WTC11 (cell line): Measurements from ENCODE around the gene MUC12. TPM values are rescaled to one million over a fixed set of nuclear protein-coding genes. Genes with fewer than 3 reads are reported as not detected.

Experiments
- ATAC-seq: fragments of 200-7000 bp; cut with Tn5 transposase; 2 replicates; pipeline ENCODE4 v1.10.0; 2021; ENCODE audit warnings: mild to moderate bottlenecking, moderate library complexity
- CTCF ChIA-PET: fragments of 300-600 bp; sonication (Branson Sonifier 250); formaldehyde crosslinking; loops from one replicate; lab custom pipeline; 2021; ENCODE audit warnings: antibody characterized with exemption; lab: Charles Lee
- POLR2A ChIA-PET: fragments of 350-600 bp; sonication (Branson Sonifier 250); formaldehyde crosslinking; loops from one replicate; lab custom pipeline; 2021; ENCODE audit warnings: antibody characterized with exemption; lab: Charles Lee
- DNase-seq: peaks from one replicate; pipeline ENCODE4 v3.0.0; 2021; ENCODE audit warnings: low spot score
- H3K27ac Mint-ChIP-seq: 2 replicates; pipeline ENCODE4 v1.8.0; 2021; ENCODE audit warnings: mixed read lengths
- H3K27me3 Mint-ChIP-seq: 2 replicates; pipeline ENCODE4 v1.8.0; 2021; ENCODE audit warnings: low read depth, mild to moderate bottlenecking, moderate library complexity, mixed read lengths
- H3K36me3 Mint-ChIP-seq: 2 replicates; pipeline ENCODE4 v1.8.0; 2021; ENCODE audit warnings: mixed read lengths
- H3K4me1 Mint-ChIP-seq: 2 replicates; pipeline ENCODE4 v1.8.0; 2022; ENCODE audit warnings: mixed read lengths
- H3K4me3 Mint-ChIP-seq: 2 replicates; pipeline ENCODE4 v1.8.0; 2021; ENCODE audit warnings: mild to moderate bottlenecking, moderate library complexity, mixed read lengths
- H3K9me3 Mint-ChIP-seq: 2 replicates; pipeline ENCODE4 v1.8.0; 2021; ENCODE audit warnings: mixed read lengths
- CREM ChIP-seq: sonication (generic); formaldehyde crosslinking; IDR thresholded peaks from 2 replicates; pipeline ENCODE4 v1.8.1; 2022; ENCODE audit warnings: mild to moderate bottlenecking, missing genetic modification reagents, moderate library complexity
- E2F4 ChIP-seq: sonication (generic); formaldehyde crosslinking; IDR thresholded peaks from 2 replicates; pipeline ENCODE4 v1.8.1; 2022; ENCODE audit warnings: low read depth, mild to moderate bottlenecking, moderate library complexity, missing genetic modification reagents, borderline replicate concordance
- EMX1 ChIP-seq: fragments of 250-450 bp; sonication (Bioruptor Pico); IDR thresholded peaks from 2 replicates; pipeline ENCODE4 v1.8.0; 2021; ENCODE audit warnings: mild to moderate bottlenecking
- ESRRA ChIP-seq: sonication (generic); formaldehyde crosslinking; IDR thresholded peaks from 2 replicates; pipeline ENCODE4 v1.8.1; 2022; ENCODE audit warnings: mild to moderate bottlenecking, missing genetic modification reagents, borderline replicate concordance
- GABPB1 ChIP-seq: sonication (generic); formaldehyde crosslinking; IDR thresholded peaks from 2 replicates; pipeline ENCODE4 v1.8.1; 2023; ENCODE audit warnings: mild to moderate bottlenecking, missing genetic modification reagents
- JAZF1 ChIP-seq: fragments of 250-450 bp; sonication (Bioruptor Pico); IDR thresholded peaks from 2 replicates; pipeline ENCODE4 v1.9.0; 2021; ENCODE audit warnings: moderate library complexity, mild to moderate bottlenecking, inconsistent platforms
- MLX ChIP-seq: sonication (generic); formaldehyde crosslinking; IDR thresholded peaks from 2 replicates; pipeline ENCODE4 v1.8.1; 2023; ENCODE audit warnings: mild to moderate bottlenecking, missing genetic modification reagents, moderate library complexity
- MYBL2 ChIP-seq: sonication (generic); formaldehyde crosslinking; IDR thresholded peaks from 2 replicates; pipeline ENCODE4 v1.8.1; 2023; ENCODE audit warnings: mild to moderate bottlenecking, moderate library complexity, missing genetic modification reagents
- PRDM15 ChIP-seq: sonication (generic); formaldehyde crosslinking; IDR thresholded peaks from 2 replicates; pipeline ENCODE4 v1.8.0; 2022; ENCODE audit warnings: missing genetic modification reagents
- SMAD4 ChIP-seq: sonication (generic); formaldehyde crosslinking; IDR thresholded peaks from 2 replicates; pipeline ENCODE4 v1.8.0; 2022; ENCODE audit warnings: mild to moderate bottlenecking, missing genetic modification reagents
- SP1 ChIP-seq: sonication (generic); formaldehyde crosslinking; conservative IDR thresholded peaks from 2 replicates; pipeline ENCODE4 v1.8.1; 2022; ENCODE audit warnings: missing genetic modification reagents
- TEAD4 ChIP-seq: sonication (generic); formaldehyde crosslinking; IDR thresholded peaks from 2 replicates; pipeline ENCODE4 v1.8.0; 2022; ENCODE audit warnings: mild to moderate bottlenecking, missing genetic modification reagents
- ZBTB43 ChIP-seq: sonication (generic); formaldehyde crosslinking; IDR thresholded peaks from 2 replicates; pipeline ENCODE4 v1.8.1; 2023; ENCODE audit warnings: mild to moderate bottlenecking, missing genetic modification reagents
- total RNA-seq: library from RNA; stranded (reverse); gene quantifications from 3 replicates; pipeline ENCODE4 v1.2.3, GENCODE V29; 2021
- TF ChIP-seq, protein P1 (sequence below): fragments of 250-450 bp; sonication (Bioruptor Pico); conservative IDR thresholded peaks from 2 replicates; pipeline ENCODE4 v1.9.0; 2021; ENCODE audit warnings: mild to moderate bottlenecking
- TF ChIP-seq, protein P2 (sequence below): sonication (generic); formaldehyde crosslinking; IDR thresholded peaks from 2 replicates; pipeline ENCODE4 v1.8.0; 2023; ENCODE audit warnings: missing genetic modification reagents, mild to moderate bottlenecking, borderline replicate concordance
- TF ChIP-seq, protein P3 (sequence below): sonication (generic); formaldehyde crosslinking; conservative IDR thresholded peaks from 2 replicates; pipeline ENCODE4 v1.8.1; 2022; ENCODE audit warnings: mild to moderate bottlenecking, missing genetic modification reagents
- TF ChIP-seq, protein P4 (sequence below): sonication (generic); formaldehyde crosslinking; IDR thresholded peaks from 2 replicates; pipeline ENCODE4 v1.8.1; 2022; ENCODE audit warnings: mild to moderate bottlenecking, moderate library complexity, missing genetic modification reagents
- TF ChIP-seq, protein P5 (sequence below): fragments of 250-450 bp; sonication (Bioruptor Pico); IDR thresholded peaks from 2 replicates; pipeline ENCODE4 v1.9.0; 2021; ENCODE audit warnings: moderate library complexity, mild to moderate bottlenecking, inconsistent platforms, borderline replicate concordance

MUC12 gene
- total RNA-seq, 1 experiment from 2014 or later, result 5.7 TPM

DNA sequence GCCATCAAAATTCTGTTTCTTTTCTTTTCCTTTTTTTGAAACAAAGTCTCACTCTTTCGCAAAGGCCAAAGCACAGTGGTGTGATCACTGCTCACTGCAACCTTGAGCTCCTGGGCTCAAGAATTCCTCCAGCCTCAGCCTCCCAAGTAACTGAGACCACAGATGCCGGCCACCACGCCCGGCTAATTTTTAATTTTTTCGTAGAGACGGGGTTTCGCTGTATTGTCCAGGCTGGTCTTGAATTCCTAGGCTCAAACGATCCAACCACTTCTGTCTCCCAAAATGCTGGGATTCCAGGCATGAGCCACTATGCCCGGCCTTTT, 90.2 kb downstream of the MUC12 start:
- ChIA-PET CTCF (interaction anchor here (0.7 to 3.0 kb wide), 7 partner anchors 18 to 207 kb away, joined by 3 to 23 read pairs (median 5); partner anchors contain the start of genes ACHE and SLC12A9), POLR2A (interaction anchor here (0.7 kb wide), 2 partner anchors 169 to 623 kb away, joined by 4 to 6 read pairs; partner anchors contain the start of gene PPP1R35)
- Mint-ChIP-seq H3K27ac (no peak overlapping the region), H3K27me3 (peaks cover 28% of the 10 kb centered on the region), H3K36me3 (no peaks in the 10 kb centered on the region), H3K9me3 (no peaks in the 10 kb centered on the region), H3K4me1 (peaks cover 2% of the 10 kb centered on the region; the same call in 1 of the 2 replicates), H3K4me3 (no peak overlapping the region)
- ATAC-seq (no peak), DNase-seq (no peak)
- TF ChIP-seq, protein P1, sequence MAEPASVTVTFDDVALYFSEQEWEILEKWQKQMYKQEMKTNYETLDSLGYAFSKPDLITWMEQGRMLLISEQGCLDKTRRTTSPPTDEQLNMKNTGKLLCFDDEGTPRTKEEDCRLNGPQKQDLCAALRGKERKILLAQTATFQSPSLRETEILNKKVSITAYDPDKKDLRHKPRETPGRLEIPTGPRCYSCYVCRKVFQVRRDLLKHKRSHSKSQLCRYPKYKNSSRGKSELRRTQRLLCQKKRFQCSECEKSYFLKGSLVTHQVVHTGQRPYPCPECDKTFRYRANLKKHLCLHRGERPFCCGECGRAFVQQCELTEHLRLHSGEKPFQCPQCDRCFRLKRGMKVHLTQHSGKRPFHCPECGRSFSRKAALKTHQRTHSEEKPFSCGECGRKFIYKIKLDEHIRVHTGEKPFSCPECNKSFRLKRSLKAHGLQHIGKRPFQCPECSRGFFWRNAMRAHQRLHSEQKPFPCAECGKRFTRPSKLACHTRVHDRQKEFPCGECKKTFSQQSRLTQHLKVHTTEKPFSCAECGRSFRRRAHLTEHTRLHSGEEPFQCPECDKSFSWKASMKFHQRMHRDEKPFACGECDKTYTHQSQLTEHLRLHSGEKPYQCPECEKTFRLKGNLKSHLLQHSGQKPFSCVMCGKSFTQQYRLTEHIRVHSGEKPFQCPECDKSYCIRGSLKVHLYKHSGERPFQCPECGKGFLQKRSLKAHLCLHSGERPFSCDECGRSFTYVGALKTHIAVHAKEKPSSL (CRISPR knock-in tag), result no peak
- TF ChIP-seq SMAD4 (CRISPR knock-in tag) (no peak), MLX (no peak), MYBL2 (CRISPR knock-in tag) (no peak), GABPB1 (no peak), ZBTB43 (CRISPR knock-in tag) (no peak), ESRRA (CRISPR knock-in tag) (no peak), E2F4 (CRISPR knock-in tag) (no peak), TEAD4 (CRISPR knock-in tag) (no peak), CREM (CRISPR knock-in tag) (no peak), JAZF1 (CRISPR knock-in tag) (no peak), EMX1 (no peak), PRDM15 (CRISPR knock-in tag) (no peak), SP1 (CRISPR knock-in tag) (no peak)
- TF ChIP-seq, protein P2, sequence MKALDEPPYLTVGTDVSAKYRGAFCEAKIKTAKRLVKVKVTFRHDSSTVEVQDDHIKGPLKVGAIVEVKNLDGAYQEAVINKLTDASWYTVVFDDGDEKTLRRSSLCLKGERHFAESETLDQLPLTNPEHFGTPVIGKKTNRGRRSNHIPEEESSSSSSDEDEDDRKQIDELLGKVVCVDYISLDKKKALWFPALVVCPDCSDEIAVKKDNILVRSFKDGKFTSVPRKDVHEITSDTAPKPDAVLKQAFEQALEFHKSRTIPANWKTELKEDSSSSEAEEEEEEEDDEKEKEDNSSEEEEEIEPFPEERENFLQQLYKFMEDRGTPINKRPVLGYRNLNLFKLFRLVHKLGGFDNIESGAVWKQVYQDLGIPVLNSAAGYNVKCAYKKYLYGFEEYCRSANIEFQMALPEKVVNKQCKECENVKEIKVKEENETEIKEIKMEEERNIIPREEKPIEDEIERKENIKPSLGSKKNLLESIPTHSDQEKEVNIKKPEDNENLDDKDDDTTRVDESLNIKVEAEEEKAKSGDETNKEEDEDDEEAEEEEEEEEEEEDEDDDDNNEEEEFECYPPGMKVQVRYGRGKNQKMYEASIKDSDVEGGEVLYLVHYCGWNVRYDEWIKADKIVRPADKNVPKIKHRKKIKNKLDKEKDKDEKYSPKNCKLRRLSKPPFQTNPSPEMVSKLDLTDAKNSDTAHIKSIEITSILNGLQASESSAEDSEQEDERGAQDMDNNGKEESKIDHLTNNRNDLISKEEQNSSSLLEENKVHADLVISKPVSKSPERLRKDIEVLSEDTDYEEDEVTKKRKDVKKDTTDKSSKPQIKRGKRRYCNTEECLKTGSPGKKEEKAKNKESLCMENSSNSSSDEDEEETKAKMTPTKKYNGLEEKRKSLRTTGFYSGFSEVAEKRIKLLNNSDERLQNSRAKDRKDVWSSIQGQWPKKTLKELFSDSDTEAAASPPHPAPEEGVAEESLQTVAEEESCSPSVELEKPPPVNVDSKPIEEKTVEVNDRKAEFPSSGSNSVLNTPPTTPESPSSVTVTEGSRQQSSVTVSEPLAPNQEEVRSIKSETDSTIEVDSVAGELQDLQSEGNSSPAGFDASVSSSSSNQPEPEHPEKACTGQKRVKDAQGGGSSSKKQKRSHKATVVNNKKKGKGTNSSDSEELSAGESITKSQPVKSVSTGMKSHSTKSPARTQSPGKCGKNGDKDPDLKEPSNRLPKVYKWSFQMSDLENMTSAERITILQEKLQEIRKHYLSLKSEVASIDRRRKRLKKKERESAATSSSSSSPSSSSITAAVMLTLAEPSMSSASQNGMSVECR, result no peak
- TF ChIP-seq, protein P3, sequence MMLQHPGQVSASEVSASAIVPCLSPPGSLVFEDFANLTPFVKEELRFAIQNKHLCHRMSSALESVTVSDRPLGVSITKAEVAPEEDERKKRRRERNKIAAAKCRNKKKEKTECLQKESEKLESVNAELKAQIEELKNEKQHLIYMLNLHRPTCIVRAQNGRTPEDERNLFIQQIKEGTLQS (CRISPR knock-in tag), result no peak
- TF ChIP-seq, protein P4, sequence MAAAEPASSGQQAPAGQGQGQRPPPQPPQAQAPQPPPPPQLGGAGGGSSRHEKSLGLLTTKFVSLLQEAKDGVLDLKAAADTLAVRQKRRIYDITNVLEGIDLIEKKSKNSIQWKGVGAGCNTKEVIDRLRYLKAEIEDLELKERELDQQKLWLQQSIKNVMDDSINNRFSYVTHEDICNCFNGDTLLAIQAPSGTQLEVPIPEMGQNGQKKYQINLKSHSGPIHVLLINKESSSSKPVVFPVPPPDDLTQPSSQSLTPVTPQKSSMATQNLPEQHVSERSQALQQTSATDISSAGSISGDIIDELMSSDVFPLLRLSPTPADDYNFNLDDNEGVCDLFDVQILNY, result no peak
- TF ChIP-seq, protein P5, sequence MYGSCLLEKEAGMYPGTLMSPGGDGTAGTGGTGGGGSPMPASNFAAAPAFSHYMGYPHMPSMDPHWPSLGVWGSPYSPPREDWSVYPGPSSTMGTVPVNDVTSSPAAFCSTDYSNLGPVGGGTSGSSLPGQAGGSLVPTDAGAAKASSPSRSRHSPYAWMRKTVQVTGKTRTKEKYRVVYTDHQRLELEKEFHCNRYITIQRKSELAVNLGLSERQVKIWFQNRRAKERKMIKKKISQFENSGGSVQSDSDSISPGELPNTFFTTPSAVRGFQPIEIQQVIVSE (CRISPR knock-in tag), result no peak
